ENCODE results near the gene RAB3C. TPM values are rescaled to one million over a fixed set of nuclear protein-coding genes. Genes with fewer than 3 reads are reported as not detected.

RAB3C gene
- polyA plus RNA-seq, 2 donors: 0.02 to 0.04 TPM

GRCh38 chr5:58901271-58901670 lies 318.4 kb downstream of the RAB3C start:
- Histone ChIP-seq H3K4me3 (ENCODE audit: low read depth in 1 of 2, low read length in 2 of 2) (no peak overlapping the region), H3K27ac (ENCODE audit: low read depth in 2 of 2, low read length in 1 of 2) (no peak overlapping the region), H3K36me3 (ENCODE audit: control insufficient read depth in 2 of 2, insufficient read depth in 2 of 2, low read length in 1 of 2) (no peaks in the 10 kb centered on the region), H3K4me1 (ENCODE audit: control insufficient read depth in 2 of 2, insufficient read depth in 2 of 2, low read length in 1 of 2) (no peaks in the 10 kb centered on the region), H3K27me3 (ENCODE audit: control insufficient read depth in 1 of 2, insufficient read depth in 2 of 2, low read length in 2 of 2) (no peaks in the 10 kb centered on the region), H3K9me3 (ENCODE audit: control insufficient read depth in 2 of 2, insufficient read depth in 1 of 2, low read depth in 1 of 2, low read length in 1 of 2) (peaks cover 1 to 2% of the 10 kb centered on the region in 2 donors)
- WGBS, 2 donors: 88 to 92% methylated on average over 11 of the region's 11 CpGs

- Histone ChIP-seq H3K27me3 (ENCODE audit: control insufficient read depth in 1 of 2, insufficient read depth in 2 of 2, low read length in 2 of 2) (no peaks in the 10 kb centered on the region), H3K4me1 (ENCODE audit: control insufficient read depth in 2 of 2, insufficient read depth in 2 of 2, low read length in 1 of 2) (no peaks in the 10 kb centered on the region), H3K4me3 (ENCODE audit: low read depth in 1 of 2, low read length in 2 of 2) (no peak overlapping the region), H3K9me3 (ENCODE audit: control insufficient read depth in 2 of 2, insufficient read depth in 1 of 2, low read depth in 1 of 2, low read length in 1 of 2) (peaks cover 3% of the 10 kb centered on the region in 2 donors), H3K27ac (ENCODE audit: low read depth in 2 of 2, low read length in 1 of 2) (no peak overlapping the region), H3K36me3 (ENCODE audit: control insufficient read depth in 2 of 2, insufficient read depth in 2 of 2, low read length in 1 of 2) (no peaks in the 10 kb centered on the region)
Observed at GRCh38 chr5:58902305-58902704, 319.4 kb downstream of the RAB3C start.

GRCh38 chr5:58902765-58903164 lies 319.9 kb downstream of the RAB3C start:
- Histone ChIP-seq H3K4me3 (ENCODE audit: low read depth in 1 of 2, low read length in 2 of 2) (no peak overlapping the region), H3K36me3 (ENCODE audit: control insufficient read depth in 2 of 2, insufficient read depth in 2 of 2, low read length in 1 of 2) (no peaks in the 10 kb centered on the region), H3K27me3 (ENCODE audit: control insufficient read depth in 1 of 2, insufficient read depth in 2 of 2, low read length in 2 of 2) (no peaks in the 10 kb centered on the region), H3K9me3 (ENCODE audit: control insufficient read depth in 2 of 2, insufficient read depth in 1 of 2, low read depth in 1 of 2, low read length in 1 of 2) (peaks cover 3% of the 10 kb centered on the region in 2 donors), H3K27ac (ENCODE audit: low read depth in 2 of 2, low read length in 1 of 2) (no peak overlapping the region), H3K4me1 (ENCODE audit: control insufficient read depth in 2 of 2, insufficient read depth in 2 of 2, low read length in 1 of 2) (no peaks in the 10 kb centered on the region)
- WGBS, 2 donors: 87 to 91% methylated on average over 2 of the region's 2 CpGs

- WGBS, 2 donors: 77 to 82% methylated on average over 4 of the region's 4 CpGs
- no peaks in the 10 kb centered on the region for H3K4me1 ChIP-seq (ENCODE audit: control insufficient read depth in 2 of 2, insufficient read depth in 2 of 2, low read length in 1 of 2)
- no peaks in the 10 kb centered on the region for H3K36me3 ChIP-seq (ENCODE audit: control insufficient read depth in 2 of 2, insufficient read depth in 2 of 2, low read length in 1 of 2)
- H3K9me3 ChIP-seq (ENCODE audit: control insufficient read depth in 2 of 2, insufficient read depth in 1 of 2, low read depth in 1 of 2, low read length in 1 of 2): peaks cover 3% of the 10 kb centered on the region in 2 donors
- H3K27me3 ChIP-seq (ENCODE audit: control insufficient read depth in 1 of 2, insufficient read depth in 2 of 2, low read length in 2 of 2): no peaks in the 10 kb centered on the region
- no peak overlapping the region for H3K27ac ChIP-seq (ENCODE audit: low read depth in 2 of 2, low read length in 1 of 2)
- H3K4me3 ChIP-seq (ENCODE audit: low read depth in 1 of 2, low read length in 2 of 2): no peak overlapping the region
Observed at GRCh38 chr5:58904737-58905136, 321.9 kb downstream of the RAB3C start.

GRCh38 chr5:58905944-58906343 lies 323.1 kb downstream of the RAB3C start:
- no peaks in the 10 kb centered on the region for H3K36me3 ChIP-seq (ENCODE audit: control insufficient read depth in 2 of 2, insufficient read depth in 2 of 2, low read length in 1 of 2)
- no peak overlapping the region for H3K4me3 ChIP-seq (ENCODE audit: low read depth in 1 of 2, low read length in 2 of 2)
- peaks cover 3% of the 10 kb centered on the region in 2 donors for H3K9me3 ChIP-seq (ENCODE audit: control insufficient read depth in 2 of 2, insufficient read depth in 1 of 2, low read depth in 1 of 2, low read length in 1 of 2)
- H3K27ac ChIP-seq (ENCODE audit: low read depth in 2 of 2, low read length in 1 of 2): no peak overlapping the region
- no peaks in the 10 kb centered on the region for H3K27me3 ChIP-seq (ENCODE audit: control insufficient read depth in 1 of 2, insufficient read depth in 2 of 2, low read length in 2 of 2)
- H3K4me1 ChIP-seq (ENCODE audit: control insufficient read depth in 2 of 2, insufficient read depth in 2 of 2, low read length in 1 of 2): no peaks in the 10 kb centered on the region

Other genes starting within 250 kb of the RAB3C start
- gene PLK2, start 123.0 kb upstream of the RAB3C start, polyA plus RNA-seq: 10 to 100 TPM; 21.5 to 24.4 TPM
- gene GAPT, start 91.6 kb upstream of the RAB3C start, polyA plus RNA-seq: under 1 TPM; 0.60 to 0.75 TPM